MG63 (cell line): ENCODE results near the gene SPRED2. TPM values are rescaled to one million over a fixed set of nuclear protein-coding genes. Genes with fewer than 3 reads are reported as not detected.

Experiments
- DNase-seq: peaks from one replicate; pipeline ENCODE4 v3.0.0-alpha.2; 2020
- H3K27me3 ChIP-seq: fragments of 250-450 bp; sonication (Bioruptor Pico); 2 replicates; pipeline ENCODE4 v1.5.1; 2020; ENCODE audit warnings: mild to moderate bottlenecking, moderate library complexity
- H3K36me3 ChIP-seq: fragments of 250-450 bp; sonication (Bioruptor Pico); 2 replicates; pipeline ENCODE4 v1.5.1; 2020; ENCODE audit warnings: mild to moderate bottlenecking, moderate library complexity
- H3K4me3 ChIP-seq: fragments of 250-450 bp; sonication (Bioruptor Pico); 2 replicates; pipeline ENCODE4 v1.5.1; 2020; ENCODE audit warnings: mild to moderate bottlenecking, moderate library complexity
- H3K9me3 ChIP-seq: fragments of 250-450 bp; sonication (Bioruptor Pico); 2 replicates; pipeline ENCODE4 v1.5.1; 2020; ENCODE audit warnings: mild to moderate bottlenecking, moderate library complexity
- total RNA-seq: library from RNA; depleted of rRNA; stranded (reverse); fragments of >200 nt; shearing (Covaris generic); gene quantifications from 2 replicates; pipeline ENCODE4 v1.2.3, GENCODE V29; 2014; ENCODE audit warnings: low replicate concordance

SPRED2 gene
- total RNA-seq, 1 experiment from 2014 or later, result 3.8 TPM

- no peak overlapping the region for H3K4me3 ChIP-seq
- no peaks in the 10 kb centered on the region for H3K36me3 ChIP-seq
- DNase-seq, result no peak
These were observed 19.9 kb upstream of the SPRED2 start for GRCh38 chr2:65452150-65452895.

DNA sequence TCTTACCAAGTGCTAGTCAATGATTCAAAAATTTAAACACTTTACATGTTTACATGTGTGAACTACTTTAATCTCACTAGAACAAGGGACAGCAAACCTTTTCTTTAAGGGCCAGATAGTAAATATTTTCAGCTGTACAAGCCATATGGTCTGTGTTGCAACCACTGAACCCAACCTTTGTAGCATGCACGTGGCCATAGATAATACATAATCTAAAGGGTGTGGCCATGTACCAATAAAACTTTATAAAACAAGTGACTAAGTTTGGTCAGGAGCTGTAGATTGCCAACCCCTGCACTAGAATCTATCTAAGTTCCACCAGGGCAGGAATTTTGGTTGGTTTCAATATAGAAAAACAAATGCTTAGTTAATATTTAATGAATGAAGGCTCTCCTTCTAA lies 18.4 kb upstream of the SPRED2 start:
- Histone ChIP-seq H3K9me3 (no peaks in the 10 kb centered on the region), H3K36me3 (no peaks in the 10 kb centered on the region), H3K27me3 (no peaks in the 10 kb centered on the region), H3K4me3 (no peak overlapping the region)
- DNase-seq, result no peak

More at GRCh38 chr2:65452150-65452895, 19.9 kb upstream of the SPRED2 start:
- no peaks in the 10 kb centered on the region for H3K27me3 ChIP-seq
- no peaks in the 10 kb centered on the region for H3K9me3 ChIP-seq

DNA sequence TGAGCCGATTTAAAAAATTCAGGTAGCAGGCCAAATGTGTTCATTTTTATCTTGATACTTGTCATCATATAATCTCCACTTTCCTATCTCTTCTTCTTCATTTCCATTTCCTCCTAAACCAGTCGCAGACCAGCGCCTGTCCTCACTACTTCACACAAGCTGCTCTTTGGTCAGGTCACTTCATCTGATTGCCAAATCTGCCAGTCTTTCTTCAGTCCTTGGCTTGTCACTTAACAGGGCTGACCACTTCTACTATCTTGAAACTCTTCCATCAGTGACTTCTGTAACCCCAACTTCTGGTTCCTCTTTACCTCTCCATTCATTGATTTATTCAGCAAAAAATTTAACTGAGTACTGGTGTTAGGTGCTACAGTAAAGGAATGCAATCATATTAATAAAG lies 18.0 kb upstream of the SPRED2 start:
- H3K27me3 ChIP-seq, result no peaks in the 10 kb centered on the region
- no peaks in the 10 kb centered on the region for H3K9me3 ChIP-seq
- no peak for DNase-seq
- H3K4me3 ChIP-seq, result no peak overlapping the region
- no peaks in the 10 kb centered on the region for H3K36me3 ChIP-seq

GRCh38 chr2:65443509-65444186 lies 11.2 kb upstream of the SPRED2 start:
- no peaks in the 10 kb centered on the region for H3K27me3 ChIP-seq
- DNase-seq, result no peak
- H3K9me3 ChIP-seq, result no peaks in the 10 kb centered on the region
- H3K4me3 ChIP-seq, result no peak overlapping the region
- no peaks in the 10 kb centered on the region for H3K36me3 ChIP-seq

DNA sequence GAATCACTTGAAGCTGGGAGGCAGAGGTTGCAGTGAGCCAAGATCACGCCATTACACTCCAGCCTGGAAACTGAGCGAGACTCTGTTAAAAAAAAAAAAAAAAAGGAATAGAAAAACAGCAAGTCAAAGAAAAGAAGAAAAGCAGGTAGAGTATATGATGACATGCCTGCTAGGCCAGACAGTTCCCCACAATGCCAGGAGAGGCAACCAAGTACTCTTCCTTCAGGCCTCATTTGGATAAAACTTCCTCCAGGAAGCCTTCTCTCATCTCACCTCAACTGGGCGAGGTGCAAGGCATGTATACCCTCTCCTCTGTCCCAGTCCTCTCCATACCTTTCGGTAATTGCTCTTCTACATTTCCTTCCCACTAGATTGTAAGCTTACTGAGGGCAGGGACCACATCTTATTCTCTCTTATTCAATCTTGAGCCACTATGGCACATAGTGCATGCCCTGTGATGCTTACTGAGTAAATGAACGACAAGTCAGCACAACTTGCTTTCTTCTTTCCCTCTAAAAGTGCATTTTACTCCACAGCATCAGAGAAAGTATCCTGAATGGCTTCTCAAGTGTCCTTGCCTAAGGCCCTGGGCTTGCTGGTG lies 10.1 kb upstream of the SPRED2 start:
- no peak overlapping the region for H3K4me3 ChIP-seq
- no peaks in the 10 kb centered on the region for H3K36me3 ChIP-seq
- DNase-seq, result no peak
- no peaks in the 10 kb centered on the region for H3K9me3 ChIP-seq
- no peaks in the 10 kb centered on the region for H3K27me3 ChIP-seq

GRCh38 chr2:65438137-65438899 lies 5.9 kb upstream of the SPRED2 start:
- no peaks in the 10 kb centered on the region for H3K9me3 ChIP-seq
- H3K27me3 ChIP-seq, result no peaks in the 10 kb centered on the region
- no peak overlapping the region for H3K4me3 ChIP-seq
- no peak for DNase-seq
- H3K36me3 ChIP-seq, result no peaks in the 10 kb centered on the region

GRCh38 chr2:65437392-65438135 lies 5.2 kb upstream of the SPRED2 start:
- Histone ChIP-seq H3K27me3 (no peaks in the 10 kb centered on the region), H3K9me3 (no peaks in the 10 kb centered on the region), H3K36me3 (no peaks in the 10 kb centered on the region), H3K4me3 (no peak overlapping the region)
- DNase-seq, result no peak

GRCh38 chr2:65436824-65437221 lies 4.4 kb upstream of the SPRED2 start:
- no peaks in the 10 kb centered on the region for H3K36me3 ChIP-seq
- H3K9me3 ChIP-seq, result no peaks in the 10 kb centered on the region
- no peak for DNase-seq
- H3K27me3 ChIP-seq, result no peaks in the 10 kb centered on the region
- H3K4me3 ChIP-seq, result peak overlapping the region; percentile 68

DNA sequence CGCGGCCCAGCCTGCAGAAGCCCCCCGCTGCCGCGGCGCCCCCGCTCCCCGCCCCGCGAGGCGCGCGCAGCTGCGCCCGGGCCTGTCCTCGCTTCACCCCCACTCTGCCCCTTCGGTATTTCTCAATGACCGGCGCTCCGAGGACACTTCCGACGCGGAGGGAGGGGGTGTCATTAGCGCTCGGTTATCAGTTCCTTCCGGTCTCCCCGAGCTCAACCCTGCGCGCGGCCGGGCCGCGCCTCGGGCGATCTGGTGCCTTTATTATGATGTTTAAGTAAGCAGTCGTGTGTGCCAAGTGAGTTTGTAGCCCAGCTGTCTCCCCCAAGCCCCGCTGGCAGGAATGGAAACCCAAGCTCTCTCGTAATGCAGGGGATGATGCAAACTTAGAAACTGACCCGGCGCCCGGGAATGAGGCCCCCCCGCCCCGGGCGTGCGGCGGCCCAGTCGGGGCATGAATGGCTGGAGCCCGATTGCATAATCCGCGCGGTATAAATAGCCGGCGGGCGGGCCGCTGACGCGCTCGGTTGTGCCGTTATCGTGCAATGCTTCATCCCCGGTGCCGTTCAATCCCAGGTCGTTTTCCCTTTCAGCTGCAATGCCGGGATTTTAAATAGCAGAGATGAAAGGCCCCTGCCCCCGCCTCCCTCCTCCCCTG lies 3.9 kb upstream of the SPRED2 start:
- H3K4me3 ChIP-seq, result peak overlapping the region; percentile 68
- no peaks in the 10 kb centered on the region for H3K9me3 ChIP-seq
- no peaks in the 10 kb centered on the region for H3K27me3 ChIP-seq
- H3K36me3 ChIP-seq, result no peaks in the 10 kb centered on the region
- DNase-seq, result peak; percentile 93

DNA sequence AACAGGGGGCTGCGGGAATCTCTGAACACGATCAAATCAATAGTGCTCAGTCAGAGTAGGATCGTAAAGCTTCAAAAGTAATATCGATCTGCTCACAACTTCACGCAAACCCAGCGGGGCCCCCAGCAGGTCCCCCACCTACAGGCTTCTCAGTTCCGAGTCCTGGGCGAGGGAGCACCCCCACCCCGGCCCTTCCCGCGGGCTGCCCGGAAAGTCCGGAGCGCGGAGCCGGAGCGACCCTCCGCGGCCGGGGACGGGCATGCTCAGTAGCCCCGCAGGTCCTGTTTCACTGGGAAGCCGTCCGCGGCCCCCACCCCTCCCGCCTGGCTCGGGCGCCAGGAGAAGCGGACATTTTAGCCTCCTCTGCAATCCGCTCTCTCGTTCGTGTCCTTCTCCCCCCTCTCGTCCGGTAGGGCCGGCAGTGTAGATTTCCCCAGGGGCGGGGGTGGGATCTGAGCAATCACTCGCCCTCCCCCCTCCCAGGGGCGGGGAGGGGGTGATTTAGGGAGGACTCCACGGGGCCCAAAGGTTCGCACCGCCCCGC lies 3.3 kb upstream of the SPRED2 start:
- peak; percentile 89 for DNase-seq
- Histone ChIP-seq H3K36me3 (no peaks in the 10 kb centered on the region), H3K9me3 (no peaks in the 10 kb centered on the region), H3K4me3 (peak overlapping the region; percentile 68), H3K27me3 (no peaks in the 10 kb centered on the region)

GRCh38 chr2:65434592-65435241 lies 2.3 kb upstream of the SPRED2 start:
- DNase-seq, result no peak
- peaks cover 6% of the 10 kb centered on the region for H3K36me3 ChIP-seq
- H3K4me3 ChIP-seq, result no peak overlapping the region; the same call in 1 of the 2 replicates
- no peaks in the 10 kb centered on the region for H3K9me3 ChIP-seq
- H3K27me3 ChIP-seq, result no peaks in the 10 kb centered on the region

DNA sequence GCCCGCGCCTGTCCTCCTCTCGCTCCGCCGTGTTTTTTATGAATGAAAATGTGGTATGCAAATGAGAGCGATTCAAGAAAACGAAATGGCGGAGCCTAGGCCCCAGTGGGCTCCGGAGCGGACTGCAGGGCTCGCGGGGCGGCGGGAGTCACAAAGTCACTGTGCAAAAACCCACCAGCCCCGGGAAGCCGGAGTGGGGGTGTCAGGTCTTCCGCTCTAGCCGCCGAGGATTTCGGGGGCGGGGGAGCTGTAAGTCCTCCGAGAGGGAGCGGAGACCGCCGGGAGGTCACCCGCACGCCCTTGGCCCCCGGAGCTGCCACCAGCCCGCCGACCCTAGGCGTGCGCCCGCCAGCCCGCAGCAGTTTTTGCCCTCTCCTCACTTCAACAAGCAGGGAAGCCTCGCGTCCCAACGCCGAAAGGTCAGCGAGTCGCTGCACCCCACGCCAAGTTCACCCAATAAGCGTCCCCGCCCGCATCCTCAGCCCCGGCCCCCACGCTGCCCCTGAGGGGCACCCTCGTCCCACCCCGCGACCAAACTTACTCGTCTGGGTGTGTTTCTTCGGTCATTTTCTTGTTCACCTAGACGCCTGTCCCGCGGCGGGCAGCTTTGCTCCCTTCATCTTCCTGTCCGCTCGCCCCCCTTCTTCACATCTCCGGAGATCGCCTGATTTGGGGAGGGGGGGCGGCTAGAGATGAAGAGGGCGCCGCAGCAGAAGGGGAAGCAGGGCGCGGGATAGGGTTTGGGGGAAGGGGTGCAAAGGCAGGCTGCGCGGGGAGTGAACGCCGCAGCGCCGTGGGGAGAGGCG lies 775 bp downstream of the SPRED2 start:
- H3K27me3 ChIP-seq, result no peaks in the 10 kb centered on the region
- no peaks in the 10 kb centered on the region for H3K9me3 ChIP-seq
- H3K36me3 ChIP-seq, result peaks cover 15% of the 10 kb centered on the region
- peak overlapping the region; percentile 96 for H3K4me3 ChIP-seq
- peak; percentile 48 for DNase-seq

- H3K27me3 ChIP-seq, result no peaks in the 10 kb centered on the region
- DNase-seq, result peak; percentile 60
- H3K4me3 ChIP-seq, result peak overlapping the region; percentile 96
- H3K36me3 ChIP-seq, result peaks cover 15% of the 10 kb centered on the region
- no peaks in the 10 kb centered on the region for H3K9me3 ChIP-seq
These were observed 1.6 kb downstream of the SPRED2 start for GRCh38 chr2:65430603-65431420.
